GM19035 (cell line): ENCODE results near the gene XRCC6.
"Not testable (repeated sequence)": the region's sequence is repeated elsewhere in the genome, so short reads cannot be mapped to it uniquely, and the experiment has no call there.

Experiments
- ATAC-seq: cut with Tn5 transposase; IDR thresholded peaks from one replicate; pipeline ENCODE4 v1.9.1; 2021; ENCODE audit not compliant: unreplicated experiment

Gene XRCC6

DNA sequence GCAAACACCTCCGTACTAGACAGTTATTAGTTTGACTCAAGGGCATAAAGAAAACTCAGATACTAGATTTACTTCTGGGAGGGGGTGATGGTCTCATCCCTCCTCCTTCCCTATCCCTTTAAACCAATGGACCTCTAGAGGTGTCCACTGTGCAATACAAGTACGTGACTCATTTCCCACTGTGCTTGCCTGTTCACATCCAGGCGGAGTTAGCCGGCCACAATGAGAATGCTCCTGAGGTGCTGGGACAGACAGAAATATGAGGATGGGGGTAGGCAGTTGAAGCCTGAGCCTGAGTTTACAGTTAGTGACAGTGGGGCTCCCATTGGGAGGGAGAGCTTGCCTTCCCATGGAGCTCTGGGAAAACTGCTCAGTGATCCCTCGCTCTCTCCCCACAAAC lies 23.0 kb upstream of the XRCC6 start:
- no peak for ATAC-seq

DNA sequence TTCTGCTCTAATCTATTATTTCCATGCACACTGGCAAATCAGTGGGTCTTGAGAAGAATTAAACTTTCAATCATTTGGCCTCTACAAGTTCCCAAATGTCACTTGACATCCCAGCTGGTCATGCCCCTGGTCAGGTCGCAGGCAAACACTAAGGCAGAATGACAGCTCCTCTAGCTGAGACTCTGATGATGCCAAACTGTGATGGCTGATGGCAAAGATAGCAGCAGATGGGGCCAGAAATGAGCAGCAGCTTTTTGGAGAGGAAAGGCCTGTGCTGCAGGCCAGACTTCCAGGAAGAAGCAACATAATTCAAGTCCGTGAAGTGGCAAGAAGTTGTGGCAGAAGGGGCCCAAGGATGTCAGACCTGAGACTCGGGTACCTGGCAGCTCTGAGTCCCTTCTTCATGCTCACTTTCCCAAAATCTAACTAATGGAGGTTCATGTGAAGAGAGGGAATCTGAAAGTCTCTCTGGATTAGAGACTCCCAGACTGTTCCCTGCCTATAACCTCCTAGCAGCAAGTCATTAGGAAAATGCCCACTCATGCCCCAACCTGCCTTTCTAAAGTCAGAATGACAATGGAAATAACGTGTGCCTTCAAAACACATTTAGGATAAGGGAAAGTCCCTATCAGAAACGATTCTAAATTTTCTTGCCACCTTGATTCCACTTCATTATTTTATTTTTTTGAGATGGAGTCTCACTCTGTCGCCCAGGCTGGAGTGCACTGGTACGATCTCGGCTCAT lies 22.0 kb upstream of the XRCC6 start:
- ATAC-seq, result no peak

DNA sequence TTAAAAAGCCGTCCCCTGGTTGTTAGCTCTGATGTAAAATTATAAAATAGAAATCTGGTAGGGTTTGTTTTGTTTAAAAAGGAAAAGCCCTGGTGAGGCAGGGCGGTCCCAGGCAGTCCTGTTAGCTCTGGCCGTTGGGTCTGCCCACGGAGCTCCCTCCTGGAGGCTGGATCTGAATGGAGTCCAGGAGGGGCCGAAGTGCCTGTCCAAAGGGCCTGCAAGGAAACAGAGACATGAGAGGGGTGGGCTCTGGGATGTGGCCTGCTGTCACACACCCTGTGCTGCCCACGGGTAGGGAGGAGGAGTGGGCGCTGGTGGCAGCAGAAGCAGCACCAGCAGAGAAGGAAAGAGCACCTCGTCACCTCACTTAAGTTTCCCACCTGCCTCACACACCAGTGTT lies 20.1 kb upstream of the XRCC6 start:
- ATAC-seq, result no peak

DNA sequence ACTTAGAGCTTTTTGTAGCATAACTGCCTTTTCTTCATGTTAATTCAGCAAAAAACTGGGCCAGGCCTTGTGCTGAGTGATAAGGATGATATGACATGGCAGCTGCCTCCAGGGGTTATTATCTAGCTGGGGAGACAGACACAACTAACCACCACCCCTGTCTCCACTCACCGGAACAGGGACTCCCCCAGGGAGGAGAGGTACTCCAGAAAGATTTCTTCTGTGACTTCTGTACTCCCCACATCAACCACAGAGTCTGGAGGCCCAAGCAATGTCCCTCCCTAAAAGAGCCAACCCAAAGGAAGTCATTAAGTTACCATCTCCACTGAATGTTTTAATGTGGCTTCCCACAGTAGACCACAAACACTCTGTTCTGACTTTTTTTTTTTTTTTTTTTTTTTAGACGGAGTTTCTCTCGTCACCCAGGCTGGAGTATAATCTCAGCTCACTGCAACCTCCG lies 17.2 kb upstream of the XRCC6 start:
- ATAC-seq, result no peak

DNA sequence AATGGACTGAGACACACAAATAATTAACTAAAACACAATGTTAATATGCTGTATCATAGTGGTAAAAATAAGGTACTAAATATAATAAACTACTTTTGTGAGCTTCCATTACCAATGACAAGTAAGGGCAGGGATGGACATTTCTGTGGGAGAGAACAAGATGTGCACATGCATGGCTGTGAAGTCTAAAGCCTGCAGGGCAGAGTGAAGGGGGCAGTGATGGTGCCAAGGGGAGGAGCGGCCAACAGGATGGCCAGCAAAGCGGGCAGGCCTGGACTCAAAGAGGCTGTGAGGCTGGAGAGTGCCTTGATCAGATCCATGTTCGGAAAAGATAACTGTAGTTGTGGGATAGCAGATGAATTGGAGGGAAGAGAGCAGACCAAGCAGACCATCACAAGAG lies 12.7 kb upstream of the XRCC6 start:
- no peak for ATAC-seq

DNA sequence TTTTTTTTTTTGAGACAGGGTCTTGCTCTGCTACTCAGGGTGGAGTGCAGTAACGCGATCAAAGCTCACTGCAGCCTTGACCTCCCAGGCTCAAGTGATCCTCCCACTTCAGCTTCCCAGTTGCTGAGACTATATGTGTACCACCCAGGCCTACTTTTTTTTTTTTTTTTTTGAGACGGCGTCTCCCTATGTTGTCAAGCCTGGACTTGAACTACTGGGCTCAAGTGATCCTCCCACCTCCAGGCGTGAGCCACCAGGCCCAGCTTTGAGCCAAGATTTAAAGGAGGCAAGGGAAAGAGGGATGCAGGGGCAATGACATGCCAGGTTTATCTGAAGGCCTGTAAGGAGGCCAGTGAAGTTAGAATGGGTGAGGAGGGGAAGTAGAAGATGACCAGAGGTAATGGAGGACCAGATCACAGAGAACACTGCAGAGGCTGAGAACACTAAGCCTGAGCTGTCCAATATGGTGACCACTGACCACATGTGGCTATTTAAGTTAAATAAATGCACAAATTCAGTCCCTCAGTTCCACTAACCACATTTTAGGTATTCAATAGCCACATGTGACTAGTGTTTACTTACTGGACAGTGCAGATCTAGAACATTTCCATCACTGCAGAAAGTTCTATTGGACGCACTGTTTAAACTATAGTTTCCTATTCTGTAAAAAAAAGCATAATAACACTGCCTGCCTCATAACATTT lies 8.3 kb upstream of the XRCC6 start:
- no peak for ATAC-seq

DNA sequence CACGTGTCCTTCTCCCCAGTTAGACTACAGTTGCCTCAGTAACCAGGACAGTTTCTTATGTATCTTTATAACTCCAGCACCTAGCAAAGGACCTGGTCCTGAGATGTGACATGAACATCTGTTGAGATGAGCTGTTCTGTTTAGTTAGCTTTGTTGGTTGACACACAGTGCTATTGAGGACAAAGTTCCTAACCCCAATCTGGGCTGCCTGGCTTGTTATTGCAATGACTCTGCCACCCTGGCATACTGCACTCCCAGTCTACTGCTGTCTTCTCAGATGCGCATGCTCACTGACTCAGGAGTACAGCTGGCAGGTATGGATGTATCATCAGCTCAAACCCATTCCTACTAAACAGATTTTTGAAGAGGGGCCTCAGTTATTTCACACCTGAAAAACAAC lies 7.6 kb upstream of the XRCC6 start:
- ATAC-seq, result no peak

DNA sequence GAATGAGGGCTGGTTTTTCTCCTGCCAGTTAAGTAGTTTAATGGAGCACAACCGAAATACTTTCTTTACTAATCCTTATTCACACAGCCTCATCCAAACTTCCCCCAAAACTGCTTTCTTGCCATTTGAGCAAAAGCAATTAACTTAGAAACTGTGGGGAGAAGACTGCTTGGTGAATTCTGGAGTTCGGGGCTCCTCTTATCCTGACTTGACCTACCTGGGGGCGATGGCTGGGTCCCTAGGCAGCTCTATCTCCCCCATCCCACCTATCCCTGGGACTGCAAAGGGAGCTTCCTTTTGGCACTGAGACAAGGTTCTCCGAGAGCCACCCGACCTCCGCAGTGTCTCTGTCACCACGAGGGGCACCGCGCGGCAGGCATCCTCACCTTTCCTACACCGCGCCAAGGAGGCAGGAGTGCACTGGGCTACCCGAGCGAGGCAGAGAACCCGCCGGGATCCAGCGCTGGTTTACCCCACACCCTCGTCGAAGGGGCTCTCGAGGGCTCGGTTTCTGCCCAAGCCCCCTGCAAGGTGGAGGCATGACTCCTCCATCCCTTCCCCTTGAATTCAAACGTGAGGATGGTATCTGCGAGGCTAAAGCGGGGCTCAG lies 1.0 kb upstream of the XRCC6 start:
- peak; percentile 13 for ATAC-seq

DNA sequence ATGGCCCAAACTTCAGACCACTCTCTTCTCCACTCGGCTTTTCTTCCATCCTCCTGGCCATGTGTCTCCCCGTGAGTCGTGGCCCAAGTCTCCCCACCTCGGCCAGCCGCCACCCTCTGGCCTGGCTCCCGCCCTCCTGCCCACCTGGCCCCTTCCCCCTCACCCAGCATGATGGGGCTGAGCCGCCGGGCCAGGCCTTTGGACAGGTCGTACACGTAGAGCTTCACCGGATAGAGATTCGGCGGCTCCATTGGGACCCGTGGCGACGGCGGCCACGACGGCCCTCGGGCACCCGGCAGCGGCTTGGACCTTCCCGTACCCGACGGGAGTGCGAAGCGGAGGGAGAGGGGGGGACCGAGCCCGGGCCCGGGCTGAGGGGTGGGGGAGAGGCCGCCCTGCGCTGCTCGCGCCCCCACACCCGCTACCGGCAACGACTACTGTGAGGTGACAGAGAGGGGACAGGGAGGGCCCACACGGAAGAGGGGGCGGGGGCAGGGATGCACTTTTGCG lies 451 bp upstream of the XRCC6 start, which contains the start of gene DESI1:
DESI1 (minus strand) TSS at position 455 of the 510 bp plus-strand sequence; CDS start at position 251, 204 bp downstream.
- peak; percentile 61 for ATAC-seq

DNA sequence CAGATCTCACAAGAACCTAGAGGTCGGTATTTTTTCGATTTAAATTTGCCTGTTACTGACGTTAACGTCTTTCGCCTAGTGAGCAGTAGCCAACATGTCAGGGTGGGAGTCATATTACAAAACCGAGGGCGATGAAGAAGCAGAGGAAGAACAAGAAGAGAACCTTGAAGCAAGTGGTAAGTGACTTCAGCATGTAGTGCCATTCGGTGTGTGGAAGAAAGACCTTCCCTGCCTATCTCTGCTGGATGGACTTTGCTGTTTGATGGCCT lies 750 bp downstream of the XRCC6 start:
- no peak for ATAC-seq

DNA sequence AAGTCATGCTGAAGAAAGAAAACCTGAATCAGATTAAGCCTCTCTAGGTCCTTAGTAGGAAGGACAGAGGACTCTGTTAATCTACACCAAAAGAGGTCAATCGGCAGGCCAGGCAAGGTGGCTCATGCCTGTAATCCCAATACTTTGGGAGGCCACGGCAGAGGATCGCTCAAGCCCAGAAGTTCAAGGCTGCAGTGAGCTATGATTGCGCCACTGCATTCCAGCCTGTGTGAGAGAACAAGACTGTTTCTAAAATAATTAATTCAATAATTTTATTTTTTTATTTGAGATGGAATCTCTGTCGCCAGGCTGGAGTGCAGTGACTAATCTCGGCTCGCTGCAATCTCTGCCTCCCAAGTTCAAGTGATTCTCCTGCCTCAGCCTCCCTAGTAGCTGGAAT lies 4.5 kb downstream of the XRCC6 start:
- ATAC-seq, result no peak

DNA sequence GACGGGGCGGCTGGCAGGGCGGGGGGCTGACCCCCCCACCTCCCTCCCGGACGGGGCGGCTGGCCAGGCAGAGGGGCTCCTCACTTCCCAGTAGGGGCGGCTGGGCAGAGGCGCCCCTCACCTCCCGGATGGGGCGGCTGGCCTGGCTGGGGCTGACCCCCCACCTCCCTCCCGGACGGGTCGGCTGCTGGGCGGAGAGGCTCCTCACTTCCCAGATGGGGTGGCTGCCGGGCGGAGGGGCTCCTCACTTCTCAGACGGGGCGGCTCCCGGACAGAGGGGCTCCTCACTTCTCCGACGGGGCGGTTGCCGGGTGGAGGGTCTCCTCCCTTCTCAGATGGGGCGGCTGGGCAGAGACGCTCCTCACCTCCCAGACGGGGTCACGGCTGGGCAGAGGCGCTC lies 10.0 kb downstream of the XRCC6 start:
- not testable (repeated sequence) for ATAC-seq

DNA sequence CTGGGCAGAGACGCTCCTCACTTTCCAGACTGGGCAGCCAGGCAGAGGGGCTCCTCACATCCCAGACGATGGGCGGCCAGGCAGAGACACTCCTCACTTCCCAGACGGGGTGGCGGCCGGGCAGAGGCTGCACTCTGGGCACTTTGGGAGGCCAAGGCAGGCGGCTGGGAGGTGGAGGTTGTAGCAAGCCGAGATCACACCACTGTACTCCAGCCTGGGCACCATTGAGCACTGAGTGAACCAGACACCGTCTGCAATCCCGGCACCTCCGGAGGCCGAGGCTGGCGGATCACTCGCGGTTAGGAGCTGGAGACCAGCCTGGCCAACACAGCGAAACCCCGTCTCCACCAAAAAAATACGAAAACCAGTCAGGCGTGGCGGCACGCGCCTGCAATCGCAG lies 10.5 kb downstream of the XRCC6 start:
- not testable (repeated sequence) for ATAC-seq

DNA sequence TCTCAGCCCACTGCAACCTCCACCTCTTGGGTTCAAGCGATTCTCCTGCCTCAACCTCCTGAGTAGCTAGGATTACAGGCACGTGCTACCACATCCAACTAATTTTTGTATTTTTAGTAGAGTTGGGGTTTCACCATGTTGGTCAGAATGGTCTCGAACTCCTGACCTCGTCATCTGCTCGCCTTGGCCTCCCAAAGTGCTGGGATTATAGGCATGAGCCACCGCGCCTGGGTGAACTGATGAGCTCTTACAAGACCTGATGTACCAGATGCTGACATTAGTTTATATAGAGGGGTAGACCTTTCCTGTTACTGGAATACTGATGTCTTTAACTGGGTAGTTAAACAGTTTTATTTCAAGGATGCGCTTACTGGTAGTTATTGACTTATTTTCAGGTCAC lies 13.5 kb downstream of the XRCC6 start:
- ATAC-seq, result not testable (repeated sequence)

DNA sequence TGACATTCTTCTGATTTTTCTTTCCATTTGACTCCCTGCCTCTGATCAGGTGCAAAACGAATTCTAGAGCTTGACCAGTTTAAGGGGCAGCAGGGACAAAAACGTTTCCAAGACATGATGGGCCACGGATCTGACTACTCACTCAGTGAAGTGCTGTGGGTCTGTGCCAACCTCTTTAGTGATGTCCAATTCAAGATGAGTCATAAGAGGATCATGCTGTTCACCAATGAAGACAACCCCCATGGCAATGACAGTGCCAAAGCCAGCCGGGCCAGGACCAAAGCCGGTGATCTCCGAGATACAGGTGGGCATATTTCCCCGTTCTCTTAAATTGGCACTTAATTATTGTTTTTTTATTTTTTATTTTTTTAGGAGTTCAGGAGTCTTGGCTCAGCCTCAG lies 15.4 kb downstream of the XRCC6 start:
- no peak for ATAC-seq

DNA sequence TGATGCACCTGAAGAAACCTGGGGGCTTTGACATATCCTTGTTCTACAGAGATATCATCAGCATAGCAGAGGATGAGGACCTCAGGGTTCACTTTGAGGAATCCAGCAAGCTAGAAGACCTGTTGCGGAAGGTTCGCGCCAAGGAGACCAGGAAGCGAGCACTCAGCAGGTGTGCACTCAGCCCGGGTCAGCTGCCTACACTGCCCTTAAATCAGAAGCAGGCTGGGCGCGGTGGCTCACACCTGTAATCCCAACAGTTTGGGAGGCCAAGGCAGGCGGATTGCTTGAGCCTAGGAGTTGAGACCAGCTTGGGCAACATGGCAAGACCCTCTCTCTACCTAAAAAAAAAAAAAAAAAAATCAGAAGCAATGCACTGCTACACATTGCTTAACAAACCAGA lies 16.5 kb downstream of the XRCC6 start:
- not testable (repeated sequence) for ATAC-seq

DNA sequence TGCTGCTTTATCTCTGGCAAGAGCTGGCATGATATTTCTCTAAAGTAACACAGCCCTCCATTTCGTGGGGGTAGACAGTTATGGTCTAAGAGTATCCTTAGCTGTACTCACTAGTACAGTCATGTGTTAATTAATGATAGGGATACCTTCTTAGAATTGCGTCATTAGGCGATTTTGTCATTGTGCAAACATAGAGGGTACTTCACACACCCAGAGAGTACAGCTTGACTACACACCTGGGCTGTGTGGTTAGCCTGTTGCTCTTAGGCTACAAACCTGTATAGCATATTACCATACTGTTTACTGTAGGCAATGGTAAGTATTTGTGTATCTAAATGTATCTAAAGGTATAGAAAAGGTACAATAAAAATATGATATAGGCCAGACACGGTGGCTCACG lies 17.0 kb downstream of the XRCC6 start:
- ATAC-seq, result no peak

DNA sequence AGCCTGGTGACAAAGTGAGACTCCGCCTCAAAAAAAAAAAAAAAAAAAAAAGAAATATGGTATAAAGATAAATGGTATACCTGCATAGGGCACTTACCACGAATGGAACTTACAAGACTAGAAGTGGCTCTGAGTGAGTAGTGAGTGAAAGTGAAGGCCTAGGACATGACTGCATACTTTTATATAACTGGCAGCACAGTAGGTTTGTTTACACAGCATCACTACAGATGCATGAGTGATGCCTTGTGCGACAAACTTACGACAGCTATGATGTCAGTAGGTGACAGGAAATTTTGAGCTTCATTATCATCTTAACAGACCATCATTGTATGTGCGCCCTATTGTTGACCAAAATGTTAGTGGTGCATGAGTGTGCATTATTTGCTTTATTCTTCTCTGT lies 17.7 kb downstream of the XRCC6 start:
- no peak for ATAC-seq

DNA sequence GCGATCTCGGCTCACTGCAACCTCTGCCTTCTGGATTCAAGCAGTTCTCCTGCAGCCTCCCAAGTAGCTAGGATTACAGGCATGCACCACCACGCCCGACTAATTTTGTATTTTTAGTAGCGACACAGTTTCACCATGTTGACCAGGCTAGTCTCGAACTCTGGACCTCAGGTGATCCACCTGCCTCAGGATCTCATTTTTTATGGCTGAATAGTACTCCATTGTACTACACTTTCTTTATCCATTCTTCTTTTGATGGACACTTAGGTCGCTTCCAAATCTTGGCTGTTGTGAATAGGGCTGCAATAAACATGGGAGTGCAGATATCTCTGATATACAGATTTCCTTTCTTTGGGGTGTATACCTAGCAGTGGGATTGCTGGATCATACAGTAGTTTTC lies 20.8 kb downstream of the XRCC6 start:
- no peak for ATAC-seq

DNA sequence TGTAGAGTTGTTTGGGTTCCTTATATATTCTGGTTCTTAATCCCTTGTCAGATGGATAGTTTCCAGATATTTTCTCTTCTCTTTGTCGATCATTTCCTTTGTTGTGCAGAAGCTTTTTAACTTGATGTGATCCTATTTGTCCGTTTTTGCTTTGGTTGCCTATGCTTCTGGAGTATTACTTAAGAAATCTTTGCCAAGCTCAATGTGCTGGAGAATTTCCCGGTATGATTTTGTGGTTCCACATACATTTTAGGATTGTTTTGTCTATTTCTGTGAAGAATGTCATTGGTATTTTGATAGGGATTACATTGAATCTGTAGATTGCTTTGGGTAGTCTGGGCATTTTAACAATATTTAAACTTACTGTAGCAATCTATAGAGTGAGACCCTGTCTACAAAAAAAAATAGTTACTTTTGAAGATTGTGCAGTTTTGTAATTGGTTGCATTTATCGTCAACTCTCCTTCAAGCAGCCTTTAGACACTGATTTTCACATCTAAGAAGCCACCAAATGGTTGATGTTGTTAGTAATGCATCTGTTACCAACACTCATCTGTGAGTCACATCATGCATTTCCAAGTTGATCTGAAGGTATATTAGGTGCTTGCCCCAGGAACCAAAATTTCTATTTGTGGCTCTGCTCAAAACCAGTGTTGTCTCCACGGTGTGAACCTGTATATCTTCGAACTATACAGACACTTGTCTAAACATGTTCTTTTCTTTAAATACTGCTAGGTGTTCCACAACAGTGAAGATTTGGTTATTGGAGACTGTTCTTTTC lies 21.4 kb downstream of the XRCC6 start:
- no peak for ATAC-seq

DNA sequence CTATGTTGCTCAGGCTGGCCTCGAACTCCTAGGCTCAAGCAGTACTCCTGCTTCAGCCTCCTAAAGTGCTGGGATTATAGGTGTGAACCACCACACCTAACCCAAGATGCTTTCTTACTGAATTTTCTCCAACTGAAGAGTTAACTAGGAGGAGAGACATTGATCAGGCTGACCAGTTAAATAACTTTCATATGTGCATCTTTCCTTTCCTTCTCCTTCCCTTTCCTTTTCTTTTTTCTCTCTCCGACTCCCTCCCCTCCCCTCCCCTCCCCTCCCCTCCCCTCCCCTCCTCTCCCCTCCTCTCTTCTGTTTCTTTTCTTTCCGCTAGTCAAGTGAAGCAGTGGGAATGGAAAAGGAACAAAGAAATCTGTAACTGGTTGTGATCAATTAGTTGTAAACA lies 26.7 kb downstream of the XRCC6 start:
- no peak for ATAC-seq
